HG02981 (cell line): ENCODE results near the gene PDLIM7.

ENCODE experiments used
- ATAC-seq: cut with Tn5 transposase; IDR thresholded peaks from one replicate; pipeline ENCODE4 v1.9.1; 2021; ENCODE audit warnings: mild to moderate bottlenecking, moderate library complexity; ENCODE audit not compliant: unreplicated experiment

Gene PDLIM7

DNA sequence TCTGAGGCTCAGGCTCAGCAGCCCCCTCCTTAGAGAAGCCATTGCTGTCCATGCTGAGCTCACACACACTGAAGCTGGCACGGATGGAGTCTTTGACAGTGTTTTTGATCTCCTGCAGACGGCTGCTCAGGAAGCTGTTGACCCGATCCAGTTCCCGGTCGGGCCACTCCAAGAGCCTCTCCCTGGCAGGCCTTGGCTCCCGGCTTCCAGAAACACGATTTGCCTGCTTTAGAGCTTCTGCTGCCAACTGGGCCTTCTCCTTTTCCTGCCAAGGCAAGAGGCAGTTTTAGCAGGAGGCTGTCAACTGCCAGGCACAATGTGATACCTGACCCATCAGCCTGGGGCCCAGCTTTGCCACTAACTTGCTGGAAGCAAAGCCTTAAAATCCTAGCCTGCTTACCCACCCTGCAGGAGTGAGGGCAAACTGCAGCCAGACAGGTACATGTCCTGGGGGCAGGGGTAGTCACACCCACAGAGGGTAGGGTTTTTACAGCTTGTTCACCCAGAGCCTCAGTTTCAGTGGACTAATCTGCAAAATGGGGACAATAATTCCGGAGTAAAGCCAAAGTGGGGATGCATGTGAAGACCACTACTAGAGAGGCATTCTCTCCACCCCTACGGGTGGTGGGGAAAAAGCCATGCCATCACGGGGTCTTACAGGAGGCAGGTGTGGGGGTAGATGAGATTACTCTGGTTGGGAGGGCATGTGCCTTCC lies 27.7 kb upstream of the PDLIM7 start:
- ATAC-seq, result no peak

DNA sequence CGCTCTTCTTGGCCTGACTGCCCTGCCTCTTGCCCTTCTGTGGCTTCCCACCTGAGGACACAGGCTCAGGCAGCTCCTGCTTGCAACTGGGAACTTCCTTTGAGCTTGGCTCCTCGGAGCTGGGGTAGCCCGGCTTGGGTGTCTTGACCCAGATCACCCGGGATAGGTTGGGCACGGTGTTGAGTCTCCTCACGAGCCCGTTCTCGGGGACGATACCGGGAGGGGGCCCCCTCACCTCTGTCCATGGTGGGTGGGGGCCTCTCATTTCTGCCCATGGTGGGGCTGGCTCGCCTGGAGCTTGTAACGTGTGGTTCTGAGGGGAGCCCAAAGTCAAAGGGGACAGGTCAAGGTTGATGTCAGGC lies 27.1 kb upstream of the PDLIM7 start:
- ATAC-seq, result no peak

GRCh38 chr5:177523711-177524538 lies 26.5 kb upstream of the PDLIM7 start:
- ATAC-seq, result no peak

GRCh38 chr5:177520916-177521513 lies 23.6 kb upstream of the PDLIM7 start:
- ATAC-seq, result no peak

- no peak for ATAC-seq
Observed at GRCh38 chr5:177520271-177520670, 22.9 kb upstream of the PDLIM7 start.

GRCh38 chr5:177519463-177520235 lies 22.2 kb upstream of the PDLIM7 start:
- ATAC-seq, result no peak

GRCh38 chr5:177516601-177517568 lies 19.5 kb upstream of the PDLIM7 start, which contains the start of gene DDX41:
DDX41 (minus strand) TSS chr5:177516961; CDS start chr5:177516945, 16 bp downstream.
- ATAC-seq, result peak; percentile 77

GRCh38 chr5:177515580-177515979 lies 18.2 kb upstream of the PDLIM7 start:
- ATAC-seq, result no peak

DNA sequence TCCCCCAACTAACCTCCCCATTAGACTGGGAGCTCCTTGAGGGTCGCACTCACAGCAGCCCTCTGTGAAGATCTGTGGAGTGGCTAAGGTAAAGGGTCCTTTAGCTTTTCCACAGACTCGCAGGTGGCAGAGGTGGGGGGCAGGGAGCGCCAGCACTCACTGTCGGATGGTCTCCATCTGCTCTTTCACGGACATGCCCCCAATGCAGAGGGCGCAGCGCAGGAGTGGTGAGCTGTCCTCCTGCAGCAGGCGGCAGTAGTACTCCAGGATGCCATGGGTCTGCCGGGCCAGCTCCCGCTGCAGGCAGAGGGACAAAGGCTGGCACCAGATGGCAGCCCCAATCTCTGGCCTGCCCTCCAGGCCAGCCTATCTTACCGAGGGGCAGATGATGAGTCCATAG lies 17.1 kb upstream of the PDLIM7 start:
- ATAC-seq, result no peak

DNA sequence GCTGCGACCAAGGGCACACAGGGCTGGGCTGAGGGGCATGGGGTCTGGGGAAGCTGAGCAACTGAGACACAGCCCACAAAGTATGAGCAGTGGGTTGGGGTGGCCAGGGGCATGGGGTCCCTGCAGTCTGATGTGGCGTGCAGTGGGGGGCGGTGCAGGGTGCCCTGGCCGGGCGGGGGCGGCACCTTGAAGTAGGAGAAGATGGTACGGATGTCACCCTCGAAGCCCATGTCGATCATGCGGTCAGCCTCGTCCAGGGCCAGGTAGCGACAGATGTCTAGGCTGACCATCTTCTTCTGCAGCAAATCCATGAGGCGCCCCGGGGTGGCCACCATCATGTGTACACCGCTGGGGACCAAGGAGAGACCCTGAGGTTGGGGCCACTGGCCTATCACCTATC lies 16.1 kb upstream of the PDLIM7 start:
- no peak for ATAC-seq

- no peak for ATAC-seq
Observed at GRCh38 chr5:177512736-177513380, 15.5 kb upstream of the PDLIM7 start.

DNA sequence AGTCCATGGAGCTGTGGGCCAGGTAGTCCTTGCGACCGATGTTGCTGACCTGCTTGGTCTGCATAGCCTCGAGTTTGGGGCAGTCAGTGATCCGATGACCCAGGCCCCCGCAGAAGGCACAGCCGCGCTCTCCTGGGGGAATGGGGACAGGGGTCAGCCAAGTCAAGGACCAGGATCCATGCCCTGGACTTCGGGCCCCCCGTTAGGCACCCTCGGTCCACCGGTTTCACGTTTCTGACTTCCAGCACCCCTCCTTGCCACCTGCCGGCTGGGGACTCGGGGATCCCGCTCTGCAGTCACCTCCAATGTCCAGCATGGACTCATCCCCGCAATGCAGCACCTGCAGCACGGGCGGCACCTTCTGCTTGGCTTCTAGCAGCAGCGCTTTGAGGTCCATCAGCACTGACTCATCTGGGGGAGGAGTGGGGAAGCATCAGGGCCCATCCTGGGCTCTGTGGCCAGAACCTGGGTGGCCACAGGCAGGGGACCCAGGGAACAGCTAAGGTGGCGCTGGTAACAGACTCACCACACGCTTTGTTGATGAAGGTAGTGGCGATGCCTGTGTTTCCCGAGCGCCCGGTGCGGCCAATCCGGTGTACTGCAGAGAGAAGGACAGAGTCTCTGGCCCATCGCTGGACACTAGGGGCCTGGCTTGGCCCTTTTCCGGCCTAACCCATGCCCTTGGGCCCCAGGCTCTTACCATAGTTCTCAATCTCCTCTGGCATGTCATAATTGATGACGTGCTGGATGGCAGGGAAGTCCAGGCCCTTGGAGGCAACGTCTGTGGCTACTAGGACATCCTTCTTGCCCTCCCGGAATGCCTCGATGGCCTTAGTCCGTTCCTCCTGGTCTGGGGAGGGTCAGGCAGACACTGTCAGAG lies 14.6 kb upstream of the PDLIM7 start:
- ATAC-seq, result no peak

DNA sequence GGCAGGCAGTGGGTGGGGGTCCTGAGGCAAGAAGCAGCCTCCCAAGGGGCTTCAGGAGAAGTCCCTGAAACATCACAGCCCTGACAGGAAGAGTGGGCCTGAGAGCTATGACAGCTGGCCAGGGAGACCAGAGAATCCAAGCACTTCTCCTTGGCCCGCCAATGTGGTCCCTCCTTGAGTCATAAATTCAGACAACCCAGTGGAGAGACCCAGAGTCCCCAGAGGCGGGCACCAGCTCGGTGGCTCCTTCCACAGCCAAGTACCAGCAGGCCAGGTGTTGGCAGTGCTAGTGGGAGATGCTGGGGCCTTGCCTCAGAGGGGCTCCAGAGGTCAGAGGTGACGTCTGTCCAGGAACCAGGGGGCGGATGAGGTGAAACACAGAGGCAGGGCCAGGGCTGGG lies 13.8 kb upstream of the PDLIM7 start:
- ATAC-seq, result no peak

DNA sequence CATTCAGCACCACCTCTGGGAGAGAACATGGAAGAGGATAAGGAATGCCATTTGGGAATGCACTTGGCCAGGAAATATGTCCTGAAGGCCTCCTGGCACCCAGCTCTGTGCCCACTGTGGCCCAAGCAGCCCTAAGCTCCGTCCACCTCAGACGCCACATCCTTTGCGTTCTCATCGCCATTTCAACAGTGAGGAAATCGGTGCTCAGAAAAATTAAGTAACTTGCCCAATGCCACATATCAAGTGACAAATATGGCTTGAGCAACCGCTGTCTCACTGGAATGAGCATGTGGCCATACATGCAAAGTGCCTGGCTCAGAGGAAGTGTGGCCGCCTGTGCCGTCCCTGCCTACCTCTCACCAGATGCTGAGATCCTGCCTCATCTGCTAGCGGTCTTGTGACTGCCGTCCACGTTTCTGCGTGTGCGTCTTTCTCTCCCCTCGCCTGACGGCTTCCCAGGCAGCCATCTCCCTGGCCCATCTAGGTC lies 13.2 kb upstream of the PDLIM7 start:
- ATAC-seq, result peak; percentile 31

DNA sequence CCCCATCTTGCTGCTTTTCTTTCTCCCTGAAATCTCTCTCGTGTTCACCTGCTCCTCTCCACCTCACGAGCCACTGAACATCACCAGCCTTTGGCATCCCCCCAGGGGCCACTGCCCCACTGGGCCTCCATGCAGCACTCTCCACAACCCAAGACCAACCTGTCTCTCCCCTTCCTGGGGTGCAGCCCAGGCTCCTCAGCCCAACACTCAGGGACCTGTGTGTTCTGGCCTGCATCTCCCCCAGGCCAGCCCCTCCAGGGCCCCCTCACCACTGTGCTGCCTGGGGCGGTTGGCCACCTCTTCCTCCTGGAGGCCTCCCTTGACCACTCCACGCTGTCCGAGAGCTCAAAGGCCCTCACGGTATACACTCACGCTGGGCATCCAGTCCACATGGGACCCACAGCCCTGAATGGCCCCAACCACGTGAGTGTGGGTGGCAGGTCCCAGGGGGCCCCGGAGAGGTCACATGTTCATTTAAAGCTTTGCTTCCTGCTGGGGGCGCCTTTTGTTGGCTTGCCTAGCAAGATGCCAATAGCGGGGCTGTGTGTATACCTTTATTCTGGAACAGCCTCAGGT lies 12.7 kb upstream of the PDLIM7 start:
- peak; percentile 33 for ATAC-seq

- peak; percentile 24 for ATAC-seq
Observed at GRCh38 chr5:177509381-177509951, 12.1 kb upstream of the PDLIM7 start, which contains the start of gene DOK3. DOK3 (minus strand) TSS chr5:177509826; CDS start chr5:177509540, 286 bp downstream.

- ATAC-seq, result peak; percentile 31
Observed at GRCh38 chr5:177508837-177509236, 11.4 kb upstream of the PDLIM7 start.
